ENCODE data around the gene PRODH.

GRCh38 chr22:18935889-18936529 is at the start of gene PRODH:
- TF ChIP-seq POLR2A (IDR thresholded peaks at IDR 0.05) (no peak), CTCF (IDR thresholded peaks at IDR 0.05) (no peak)
